ENCODE measurements around the gene TMC5. TPM values are rescaled to one million over a fixed set of nuclear protein-coding genes. Genes with fewer than 3 reads are reported as not detected.
A peak's percentile ranks its signal among the peaks of the same experiment; 100 is the strongest.

The TMC5 gene
- total and polyA plus RNA-seq, 12 donors = 0.20 to 3.7 (median 0.33) TPM; not detected in 8

GRCh38 chr16:19497176-19497575, 79.5 kb downstream of the TMC5 start:
- Histone ChIP-seq H3K4me3 (no peak overlapping the region), H3K27me3 (no peaks in the 10 kb centered on the region), H3K36me3 (replicated peaks in 1 of 2) (peaks cover 0 to 10% of the 10 kb centered on the region in 2 donors), H3K4me1 (replicated peaks in 1 of 2) (no peaks in the 10 kb centered on the region), H3K27ac (no peak overlapping the region), H3K9me3 (replicated peaks in 1 of 3) (no peaks in the 10 kb centered on the region)
- 61 to 77% (median 72%) methylated on average over 5 of the region's 5 CpGs for WGBS, 4 donors
- TF ChIP-seq POLR2A (IDR thresholded peaks at IDR 0.05) (no peak), CTCF (IDR thresholded peaks at IDR 0.05) (no peak)
- intact Hi-C loops (cut with DNase I) = no loop called here
- no peak for DNase-seq

GRCh38 chr16:19499006-19499405, 81.3 kb downstream of the TMC5 start:
- TF ChIP-seq POLR2A (IDR thresholded peaks at IDR 0.05) (no peak), CTCF (IDR thresholded peaks at IDR 0.05) (no peak)
- peaks cover 0 to 25% of the 10 kb centered on the region in 2 donors for H3K36me3 ChIP-seq (replicated peaks in 1 of 2)
- no peak overlapping the region for H3K4me3 ChIP-seq
- no peak overlapping the region for H3K27ac ChIP-seq
- DNase-seq = no peak
- no peaks in the 10 kb centered on the region for H3K9me3 ChIP-seq (replicated peaks in 1 of 3)
- intact Hi-C loops (cut with DNase I) = no loop called here
- 77 to 82% (median 80%) methylated on average over 5 of the region's 5 CpGs for WGBS, 4 donors
- no peaks in the 10 kb centered on the region for H3K4me1 ChIP-seq (replicated peaks in 1 of 2)
- no peaks in the 10 kb centered on the region for H3K27me3 ChIP-seq

GRCh38 chr16:19499481-19499880, 81.8 kb downstream of the TMC5 start:
- Histone ChIP-seq H3K27me3 (no peaks in the 10 kb centered on the region), H3K9me3 (replicated peaks in 1 of 3) (no peaks in the 10 kb centered on the region), H3K4me3 (no peak overlapping the region), H3K27ac (no peak overlapping the region), H3K36me3 (replicated peaks in 1 of 2) (peaks cover 0 to 30% of the 10 kb centered on the region in 2 donors), H3K4me1 (replicated peaks in 1 of 2) (no peaks in the 10 kb centered on the region)
- 60 to 88% (median 79%) methylated on average over 3 of the region's 3 CpGs for WGBS, 4 donors
- DNase-seq = no peak
- intact Hi-C loops (cut with DNase I) = no loop called here
- TF ChIP-seq POLR2A (IDR thresholded peaks at IDR 0.05) (no peak), CTCF (IDR thresholded peaks at IDR 0.05) (no peak)

GRCh38 chr16:19502395-19503131, 84.9 kb downstream of the TMC5 start:
- peaks cover 0 to 50% of the 10 kb centered on the region in 2 donors for H3K36me3 ChIP-seq (replicated peaks in 1 of 2)
- H3K27ac ChIP-seq = no peak overlapping the region
- no peaks in the 10 kb centered on the region for H3K9me3 ChIP-seq (replicated peaks in 1 of 3)
- no peak overlapping the region for H3K4me3 ChIP-seq
- intact Hi-C loops (cut with DNase I) = loop anchor here (5.0 to 10.0 kb wide), 4 partner anchors 115 to 418 kb away; no protein-coding TSS in a partner anchor
- peak; percentile 72 to 89 (median 80) for DNase-seq
- no peaks in the 10 kb centered on the region for H3K27me3 ChIP-seq
- H3K4me1 ChIP-seq (replicated peaks in 1 of 2) = peaks cover 0 to 4% of the 10 kb centered on the region in 2 donors
- TF ChIP-seq CTCF (IDR thresholded peaks at IDR 0.05) (peak; percentile 58 to 82 (median 70)), POLR2A (IDR thresholded peaks at IDR 0.05) (no peak)
- WGBS, 4 donors = 70 to 82% (median 72%) methylated on average over 3 of the region's 3 CpGs
